ENCODE data around the gene NRDC. TPM values are rescaled to one million over a fixed set of nuclear protein-coding genes. Genes with fewer than 3 reads are reported as not detected.

The NRDC gene, protein sequence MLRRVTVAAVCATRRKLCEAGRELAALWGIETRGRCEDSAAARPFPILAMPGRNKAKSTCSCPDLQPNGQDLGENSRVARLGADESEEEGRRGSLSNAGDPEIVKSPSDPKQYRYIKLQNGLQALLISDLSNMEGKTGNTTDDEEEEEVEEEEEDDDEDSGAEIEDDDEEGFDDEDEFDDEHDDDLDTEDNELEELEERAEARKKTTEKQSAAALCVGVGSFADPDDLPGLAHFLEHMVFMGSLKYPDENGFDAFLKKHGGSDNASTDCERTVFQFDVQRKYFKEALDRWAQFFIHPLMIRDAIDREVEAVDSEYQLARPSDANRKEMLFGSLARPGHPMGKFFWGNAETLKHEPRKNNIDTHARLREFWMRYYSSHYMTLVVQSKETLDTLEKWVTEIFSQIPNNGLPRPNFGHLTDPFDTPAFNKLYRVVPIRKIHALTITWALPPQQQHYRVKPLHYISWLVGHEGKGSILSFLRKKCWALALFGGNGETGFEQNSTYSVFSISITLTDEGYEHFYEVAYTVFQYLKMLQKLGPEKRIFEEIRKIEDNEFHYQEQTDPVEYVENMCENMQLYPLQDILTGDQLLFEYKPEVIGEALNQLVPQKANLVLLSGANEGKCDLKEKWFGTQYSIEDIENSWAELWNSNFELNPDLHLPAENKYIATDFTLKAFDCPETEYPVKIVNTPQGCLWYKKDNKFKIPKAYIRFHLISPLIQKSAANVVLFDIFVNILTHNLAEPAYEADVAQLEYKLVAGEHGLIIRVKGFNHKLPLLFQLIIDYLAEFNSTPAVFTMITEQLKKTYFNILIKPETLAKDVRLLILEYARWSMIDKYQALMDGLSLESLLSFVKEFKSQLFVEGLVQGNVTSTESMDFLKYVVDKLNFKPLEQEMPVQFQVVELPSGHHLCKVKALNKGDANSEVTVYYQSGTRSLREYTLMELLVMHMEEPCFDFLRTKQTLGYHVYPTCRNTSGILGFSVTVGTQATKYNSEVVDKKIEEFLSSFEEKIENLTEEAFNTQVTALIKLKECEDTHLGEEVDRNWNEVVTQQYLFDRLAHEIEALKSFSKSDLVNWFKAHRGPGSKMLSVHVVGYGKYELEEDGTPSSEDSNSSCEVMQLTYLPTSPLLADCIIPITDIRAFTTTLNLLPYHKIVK
- 155 and 158 TPM in 2 replicates for total RNA-seq
- long read RNA-seq, transcript NRDC-211 (2 exons, 1,020 nt): minor isoform, 7 of 285 reads
- long read RNA-seq, transcript NRDC-202 (33 exons, 3,895 nt): minor isoform, 5 of 285 reads
- long read RNA-seq, transcript NRDC-201 (31 exons, 3,691 nt): major isoform, 160 of 285 reads
- long read RNA-seq, partial matches to known transcripts: 71 of 285 reads
- long read RNA-seq, other reads (novel, unspliced or antisense): 42 of 285 reads

DNA sequence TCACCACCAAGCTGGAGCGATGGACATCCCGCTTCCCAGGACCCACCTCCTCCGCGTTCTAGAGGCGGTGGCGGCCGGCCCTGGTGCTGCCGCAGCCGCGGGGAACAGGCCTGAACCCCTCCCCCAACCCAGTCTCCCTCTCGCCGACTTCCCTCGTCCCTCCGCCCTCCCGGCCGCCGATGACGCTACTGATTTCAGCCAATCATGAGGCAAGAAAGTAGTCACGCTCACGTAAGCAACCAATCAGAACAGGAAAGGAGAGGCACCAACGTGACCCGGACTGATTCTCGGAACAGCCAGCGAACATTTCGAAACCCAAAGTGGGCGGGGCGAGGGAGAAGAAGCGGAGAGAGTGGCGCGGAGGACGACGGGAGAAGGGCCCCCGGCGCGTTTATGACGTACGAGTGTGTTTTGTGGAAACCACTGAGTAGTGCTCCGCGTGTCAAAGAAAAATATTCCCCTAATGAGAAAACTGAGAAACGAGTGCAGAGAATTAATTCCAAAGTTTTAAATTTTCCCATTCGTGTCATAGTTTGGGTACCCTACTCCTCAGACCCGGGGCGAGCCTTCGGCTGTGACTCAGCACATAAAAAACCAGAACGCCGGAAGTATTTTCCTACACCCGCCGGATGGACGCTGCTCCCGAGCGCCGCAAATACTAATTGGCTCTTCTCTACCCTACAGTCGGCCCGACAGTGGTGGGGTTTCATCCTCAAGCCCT lies at the start of gene NRDC:
NRDC (minus strand) TSS at position 112 of the 721 bp plus-strand sequence. CDS start 112 bp downstream, outside the sequence.
- H3K27me3 Mint-ChIP-seq (ENCODE audit: low read depth): peaks cover 27% of the 10 kb centered on the region
- H3K36me3 Mint-ChIP-seq (ENCODE audit: low read depth): peaks cover 2% of the 10 kb centered on the region
- TF ChIP-seq, protein P1, sequence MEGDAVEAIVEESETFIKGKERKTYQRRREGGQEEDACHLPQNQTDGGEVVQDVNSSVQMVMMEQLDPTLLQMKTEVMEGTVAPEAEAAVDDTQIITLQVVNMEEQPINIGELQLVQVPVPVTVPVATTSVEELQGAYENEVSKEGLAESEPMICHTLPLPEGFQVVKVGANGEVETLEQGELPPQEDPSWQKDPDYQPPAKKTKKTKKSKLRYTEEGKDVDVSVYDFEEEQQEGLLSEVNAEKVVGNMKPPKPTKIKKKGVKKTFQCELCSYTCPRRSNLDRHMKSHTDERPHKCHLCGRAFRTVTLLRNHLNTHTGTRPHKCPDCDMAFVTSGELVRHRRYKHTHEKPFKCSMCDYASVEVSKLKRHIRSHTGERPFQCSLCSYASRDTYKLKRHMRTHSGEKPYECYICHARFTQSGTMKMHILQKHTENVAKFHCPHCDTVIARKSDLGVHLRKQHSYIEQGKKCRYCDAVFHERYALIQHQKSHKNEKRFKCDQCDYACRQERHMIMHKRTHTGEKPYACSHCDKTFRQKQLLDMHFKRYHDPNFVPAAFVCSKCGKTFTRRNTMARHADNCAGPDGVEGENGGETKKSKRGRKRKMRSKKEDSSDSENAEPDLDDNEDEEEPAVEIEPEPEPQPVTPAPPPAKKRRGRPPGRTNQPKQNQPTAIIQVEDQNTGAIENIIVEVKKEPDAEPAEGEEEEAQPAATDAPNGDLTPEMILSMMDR (conservative IDR thresholded peaks at IDR 0.05): no peak

DNA sequence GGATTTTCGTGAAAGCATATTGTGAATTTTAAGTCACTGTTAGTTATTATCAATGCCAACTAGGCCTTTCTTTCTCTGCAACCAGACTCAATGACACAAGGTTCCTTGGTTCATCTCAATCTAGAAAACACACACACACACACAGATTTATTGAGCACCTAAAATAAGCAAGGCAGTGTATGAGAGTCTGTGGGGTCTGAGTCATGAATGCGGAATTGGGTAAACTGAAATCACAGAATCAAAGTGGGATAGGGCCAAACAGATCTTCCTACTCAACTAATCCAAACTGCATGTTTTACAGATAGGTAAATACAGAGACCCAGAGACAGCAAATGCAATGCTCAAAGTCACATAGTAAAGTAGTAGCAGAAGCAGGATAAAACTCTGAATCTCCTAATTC lies 48.5 kb upstream of the NRDC start:
- H3K4me1 Mint-ChIP-seq: no peaks in the 10 kb centered on the region
- H3K36me3 Mint-ChIP-seq (ENCODE audit: low read depth): no peaks in the 10 kb centered on the region
- H3K27ac Mint-ChIP-seq (ENCODE audit: unreplicated experiment): no peak overlapping the region
- peaks cover 31% of the 10 kb centered on the region for H3K27me3 Mint-ChIP-seq (ENCODE audit: low read depth)
- no peak for DNase-seq (ENCODE audit: low read depth, low spot score)
- TF ChIP-seq, protein P1 (conservative IDR thresholded peaks at IDR 0.05): no peak
- no peak overlapping the region for H3K4me3 Mint-ChIP-seq
- no peaks in the 10 kb centered on the region for H3K9me3 Mint-ChIP-seq

More for the DNA sequence above, at the start of gene NRDC:
- H3K4me1 Mint-ChIP-seq: peaks cover 17% of the 10 kb centered on the region
- no peak within 1 kb of the TSS for H3K4me3 Mint-ChIP-seq
- DNase-seq (ENCODE audit: low read depth, low spot score): peak; percentile 99
- no peaks in the 10 kb centered on the region for H3K9me3 Mint-ChIP-seq
- H3K27ac Mint-ChIP-seq (ENCODE audit: unreplicated experiment): no peak within 1 kb of the TSS

DNA sequence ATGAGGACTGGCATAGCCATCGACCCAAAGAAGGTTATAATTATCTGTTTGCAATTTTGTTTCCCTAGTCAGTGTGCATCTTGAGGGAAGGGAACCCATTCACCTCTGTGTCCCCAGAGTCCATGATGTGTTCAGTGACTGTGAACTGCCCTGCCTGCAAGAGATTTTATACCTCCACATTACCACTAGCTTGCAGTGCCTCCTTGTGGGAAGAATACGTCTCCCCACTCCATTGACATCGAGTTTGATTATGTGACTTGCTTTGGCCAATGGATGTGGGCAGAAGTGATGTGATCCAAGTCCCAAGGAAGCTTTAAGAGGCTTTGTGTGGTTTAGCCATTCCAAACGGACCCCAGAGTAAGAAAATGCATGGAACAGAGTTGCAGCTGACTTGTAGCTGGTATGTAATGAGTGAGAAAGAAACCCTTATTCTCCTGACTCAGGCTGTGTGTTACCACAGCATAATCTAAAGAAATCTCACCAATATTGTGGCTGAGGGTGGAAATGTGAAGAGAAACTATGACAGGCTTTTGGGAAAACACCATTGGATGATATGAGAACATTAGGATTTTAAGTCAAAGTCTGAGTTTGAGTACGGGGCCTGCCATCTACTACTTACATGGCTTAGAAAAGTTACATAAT lies 47.8 kb upstream of the NRDC start:
- DNase-seq (ENCODE audit: low read depth, low spot score): peak; percentile 3
- Mint-ChIP-seq H3K4me1 (no peaks in the 10 kb centered on the region), H3K9me3 (no peaks in the 10 kb centered on the region), H3K36me3 (ENCODE audit: low read depth) (no peaks in the 10 kb centered on the region), H3K4me3 (no peak overlapping the region), H3K27me3 (ENCODE audit: low read depth) (peaks cover 36% of the 10 kb centered on the region), H3K27ac (ENCODE audit: unreplicated experiment) (no peak overlapping the region)
- TF ChIP-seq, protein P1 (conservative IDR thresholded peaks at IDR 0.05): peak; percentile 36

DNA sequence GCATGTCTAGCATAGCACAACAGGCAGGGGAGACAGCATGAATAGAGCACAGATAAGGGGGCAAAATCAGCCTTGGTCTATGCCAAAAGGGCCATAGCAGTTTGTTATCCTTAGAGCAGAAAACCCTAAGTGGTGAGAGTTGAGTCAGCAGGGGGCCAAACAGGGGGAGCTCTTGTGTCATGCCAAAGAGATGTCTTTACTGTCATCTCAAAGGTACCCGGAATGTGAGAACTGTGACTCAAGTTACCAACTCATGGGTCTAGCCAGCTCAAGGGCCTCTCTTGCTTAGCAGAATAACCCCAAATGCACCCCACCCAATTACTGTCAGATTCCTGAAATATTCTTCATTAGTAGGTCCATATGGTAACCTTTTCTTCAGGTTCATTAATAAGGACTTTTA lies 45.9 kb upstream of the NRDC start:
- TF ChIP-seq, protein P1 (conservative IDR thresholded peaks at IDR 0.05): no peak
- Mint-ChIP-seq H3K27me3 (ENCODE audit: low read depth) (peaks cover 52% of the 10 kb centered on the region), H3K9me3 (no peaks in the 10 kb centered on the region), H3K4me3 (no peak overlapping the region), H3K36me3 (ENCODE audit: low read depth) (no peaks in the 10 kb centered on the region), H3K4me1 (peaks cover 17% of the 10 kb centered on the region), H3K27ac (ENCODE audit: unreplicated experiment) (no peak overlapping the region)
- no peak for DNase-seq (ENCODE audit: low read depth, low spot score)
